Measurements from ENCODE around the gene CNTNAP2.

Gene CNTNAP2

GRCh38 chr7:148149730-148150129 is 2033.1 kb downstream of the CNTNAP2 start:
- DNase-seq (ENCODE audit: extremely low read depth in 1 of 2, low read depth in 1 of 2), result no peak

GRCh38 chr7:148151778-148152177 is 2035.2 kb downstream of the CNTNAP2 start:
- DNase-seq (ENCODE audit: extremely low read depth in 1 of 2, low read depth in 1 of 2), result no peak

- no peak for DNase-seq (ENCODE audit: extremely low read depth in 1 of 2, low read depth in 1 of 2)
Measured at GRCh38 chr7:148153616-148154284, 2037.1 kb downstream of the CNTNAP2 start.

GRCh38 chr7:148155000-148155399 is 2038.4 kb downstream of the CNTNAP2 start:
- DNase-seq (ENCODE audit: extremely low read depth in 1 of 2, low read depth in 1 of 2), result no peak

- DNase-seq (ENCODE audit: extremely low read depth in 1 of 2, low read depth in 1 of 2), result no peak
Measured at GRCh38 chr7:148155826-148156225, 2039.2 kb downstream of the CNTNAP2 start.

GRCh38 chr7:148156233-148156632 is 2039.6 kb downstream of the CNTNAP2 start:
- DNase-seq (ENCODE audit: extremely low read depth in 1 of 2, low read depth in 1 of 2), result no peak

GRCh38 chr7:148159331-148159730 is 2042.7 kb downstream of the CNTNAP2 start:
- no peak for DNase-seq (ENCODE audit: extremely low read depth in 1 of 2, low read depth in 1 of 2)

GRCh38 chr7:148161776-148162175 is 2045.2 kb downstream of the CNTNAP2 start:
- DNase-seq (ENCODE audit: extremely low read depth in 1 of 2, low read depth in 1 of 2), result no peak

- no peak for DNase-seq (ENCODE audit: extremely low read depth in 1 of 2, low read depth in 1 of 2)
Measured at GRCh38 chr7:148162808-148163207, 2046.2 kb downstream of the CNTNAP2 start.

- no peak for DNase-seq (ENCODE audit: extremely low read depth in 1 of 2, low read depth in 1 of 2)
Measured at GRCh38 chr7:148163246-148163645, 2046.6 kb downstream of the CNTNAP2 start.

GRCh38 chr7:148172920-148173319 is 2056.3 kb downstream of the CNTNAP2 start:
- no peak for DNase-seq (ENCODE audit: extremely low read depth in 1 of 2, low read depth in 1 of 2)

GRCh38 chr7:148173369-148173768 is 2056.8 kb downstream of the CNTNAP2 start:
- DNase-seq (ENCODE audit: extremely low read depth in 1 of 2, low read depth in 1 of 2), result no peak

- DNase-seq (ENCODE audit: extremely low read depth in 1 of 2, low read depth in 1 of 2), result no peak
Measured at GRCh38 chr7:148174376-148174775, 2057.8 kb downstream of the CNTNAP2 start.

- no peak for DNase-seq (ENCODE audit: extremely low read depth in 1 of 2, low read depth in 1 of 2)
Measured at GRCh38 chr7:148175512-148175911, 2058.9 kb downstream of the CNTNAP2 start.

GRCh38 chr7:148177972-148178371 is 2061.4 kb downstream of the CNTNAP2 start:
- DNase-seq (ENCODE audit: extremely low read depth in 1 of 2, low read depth in 1 of 2), result no peak

GRCh38 chr7:148180075-148180474 is 2063.5 kb downstream of the CNTNAP2 start:
- no peak for DNase-seq (ENCODE audit: extremely low read depth in 1 of 2, low read depth in 1 of 2)

GRCh38 chr7:148182264-148182663 is 2065.7 kb downstream of the CNTNAP2 start:
- no peak for DNase-seq (ENCODE audit: extremely low read depth in 1 of 2, low read depth in 1 of 2)

GRCh38 chr7:148185041-148185440 is 2068.4 kb downstream of the CNTNAP2 start:
- DNase-seq (ENCODE audit: extremely low read depth in 1 of 2, low read depth in 1 of 2), result no peak

GRCh38 chr7:148187471-148187870 is 2070.9 kb downstream of the CNTNAP2 start:
- DNase-seq (ENCODE audit: extremely low read depth in 1 of 2, low read depth in 1 of 2), result no peak

GRCh38 chr7:148191391-148192065 is 2074.9 kb downstream of the CNTNAP2 start:
- no peak for DNase-seq (ENCODE audit: extremely low read depth in 1 of 2, low read depth in 1 of 2)

- no peak for DNase-seq (ENCODE audit: extremely low read depth in 1 of 2, low read depth in 1 of 2)
Measured at GRCh38 chr7:148192491-148192890, 2075.9 kb downstream of the CNTNAP2 start.

GRCh38 chr7:148201992-148202391 is 2085.4 kb downstream of the CNTNAP2 start:
- no peak for DNase-seq (ENCODE audit: extremely low read depth in 1 of 2, low read depth in 1 of 2)
